Tibial nerve (tissue), 3 donors: Measurements from ENCODE around the gene KIF9.

Experiments used
- POLR2A ChIP-seq, 2 donors: fragments of 450-650 bp; IDR thresholded peaks; one replicate each; pipeline ENCODE4 v1.6.1; 2017; ENCODE audit warnings: antibody characterized with exemption in 2 of 2, mild to moderate bottlenecking in 2 of 2, moderate library complexity in 2 of 2
- TF ChIP-seq, protein P1 (sequence below), 5 experiments: fragments of 200-600 bp in 3 of 5; fragments of 450-650 bp in 2 of 5; sonication (generic) in 3 of 5; IDR thresholded peaks; one replicate each; pipeline ENCODE4 v1.5.1; 2016 to 2019; ENCODE audit warnings: antibody characterized with exemption in 5 of 5, mild to moderate bottlenecking in 3 of 5, moderate library complexity in 2 of 5

DNA sequence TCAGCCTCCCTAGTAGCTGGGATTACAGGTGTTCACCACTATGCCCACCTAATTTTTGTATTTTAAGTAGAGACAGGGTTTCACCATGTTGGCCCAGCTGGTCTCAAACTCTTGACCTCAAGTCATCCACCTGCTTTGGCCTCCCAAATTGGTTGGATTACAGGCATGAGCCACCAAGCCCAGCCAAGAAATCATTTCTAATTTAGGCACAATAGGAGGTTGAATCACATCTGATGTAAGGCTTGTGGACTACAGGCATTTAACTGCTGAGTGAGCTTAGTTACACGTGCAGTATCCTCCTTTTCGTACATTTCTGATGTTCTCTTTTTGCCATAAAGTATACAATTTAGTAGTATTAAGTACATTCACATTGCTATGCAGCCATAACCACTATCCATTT is 87.6 kb downstream of the KIF9 start:
- TF ChIP-seq, protein P1, sequence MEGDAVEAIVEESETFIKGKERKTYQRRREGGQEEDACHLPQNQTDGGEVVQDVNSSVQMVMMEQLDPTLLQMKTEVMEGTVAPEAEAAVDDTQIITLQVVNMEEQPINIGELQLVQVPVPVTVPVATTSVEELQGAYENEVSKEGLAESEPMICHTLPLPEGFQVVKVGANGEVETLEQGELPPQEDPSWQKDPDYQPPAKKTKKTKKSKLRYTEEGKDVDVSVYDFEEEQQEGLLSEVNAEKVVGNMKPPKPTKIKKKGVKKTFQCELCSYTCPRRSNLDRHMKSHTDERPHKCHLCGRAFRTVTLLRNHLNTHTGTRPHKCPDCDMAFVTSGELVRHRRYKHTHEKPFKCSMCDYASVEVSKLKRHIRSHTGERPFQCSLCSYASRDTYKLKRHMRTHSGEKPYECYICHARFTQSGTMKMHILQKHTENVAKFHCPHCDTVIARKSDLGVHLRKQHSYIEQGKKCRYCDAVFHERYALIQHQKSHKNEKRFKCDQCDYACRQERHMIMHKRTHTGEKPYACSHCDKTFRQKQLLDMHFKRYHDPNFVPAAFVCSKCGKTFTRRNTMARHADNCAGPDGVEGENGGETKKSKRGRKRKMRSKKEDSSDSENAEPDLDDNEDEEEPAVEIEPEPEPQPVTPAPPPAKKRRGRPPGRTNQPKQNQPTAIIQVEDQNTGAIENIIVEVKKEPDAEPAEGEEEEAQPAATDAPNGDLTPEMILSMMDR (IDR thresholded peaks at IDR 0.05), result no peak
- TF ChIP-seq POLR2A (IDR thresholded peaks at IDR 0.05), result no peak
